Stimulated activated CD8-positive, alpha-beta memory T cell treated with anti-CD3 and anti-CD28 coated beads, Interleukin-4, amount 100 ng/mL, for 1 hour (primary cell): ENCODE measurements around the gene BANP.
"Not testable (repeated sequence)": the region's sequence is repeated elsewhere in the genome, so short reads cannot be mapped to it uniquely, and the experiment has no call there.

ENCODE experiments used
- DNase-seq, 2 donors: peaks; one replicate each; pipeline ENCODE4 v3.0.0-alpha.2; 2020; ENCODE audit warnings: low read depth in 2 of 2, low spot score in 1 of 2

The BANP gene

GRCh38 chr16:87926246-87927194, 24.7 kb upstream of the BANP start:
- DNase-seq: no peak

DNA sequence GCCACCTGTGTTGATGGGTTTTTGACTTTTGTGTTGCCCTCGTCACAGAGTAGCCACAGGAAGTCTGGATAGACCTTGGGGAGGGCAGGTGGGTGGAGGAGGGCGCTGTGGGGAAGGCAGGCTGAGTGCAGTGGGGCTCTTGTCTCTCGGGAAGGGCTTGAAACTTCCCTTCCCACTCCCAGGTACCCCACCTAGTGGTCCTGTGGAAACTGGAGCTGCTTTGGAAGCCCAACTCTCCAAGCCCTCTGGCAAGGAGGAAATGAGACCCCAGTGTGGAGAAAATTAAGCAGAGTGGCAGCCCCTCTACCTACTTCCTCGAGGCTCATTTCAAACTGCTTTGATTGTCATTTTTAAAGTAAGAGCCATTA, 24.1 kb upstream of the BANP start:
- no peak for DNase-seq

GRCh38 chr16:87929986-87930385, 21.2 kb upstream of the BANP start:
- no peak for DNase-seq

- no peak for DNase-seq
These were observed 20.8 kb upstream of the BANP start for GRCh38 chr16:87930456-87930855.

DNA sequence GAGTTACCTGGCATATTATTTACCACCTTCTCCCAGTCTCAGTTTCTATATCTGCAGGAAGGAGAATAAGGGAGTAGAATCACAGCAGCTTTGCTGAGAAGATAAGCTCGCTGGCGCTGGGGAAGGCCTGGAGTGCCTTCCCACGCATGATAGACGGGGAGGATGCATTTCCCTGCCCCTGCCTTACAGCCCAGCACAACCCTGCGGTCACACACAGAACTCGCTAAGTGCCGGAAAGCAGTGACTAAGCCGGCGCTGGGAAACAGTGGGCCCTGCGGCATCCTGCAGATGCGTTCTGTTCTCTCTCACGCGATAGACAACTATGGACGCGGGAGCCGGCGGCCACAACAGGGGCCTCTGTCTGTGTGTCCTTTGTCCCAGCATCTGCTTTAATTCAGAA, 19.7 kb upstream of the BANP start:
- no peak for DNase-seq

GRCh38 chr16:87932475-87933139, 18.6 kb upstream of the BANP start:
- not testable (repeated sequence) for DNase-seq

- DNase-seq: no peak
These were observed 18.1 kb upstream of the BANP start for GRCh38 chr16:87933140-87933495.

- not testable (repeated sequence) for DNase-seq
These were observed 16.3 kb upstream of the BANP start for GRCh38 chr16:87934752-87935425.

DNA sequence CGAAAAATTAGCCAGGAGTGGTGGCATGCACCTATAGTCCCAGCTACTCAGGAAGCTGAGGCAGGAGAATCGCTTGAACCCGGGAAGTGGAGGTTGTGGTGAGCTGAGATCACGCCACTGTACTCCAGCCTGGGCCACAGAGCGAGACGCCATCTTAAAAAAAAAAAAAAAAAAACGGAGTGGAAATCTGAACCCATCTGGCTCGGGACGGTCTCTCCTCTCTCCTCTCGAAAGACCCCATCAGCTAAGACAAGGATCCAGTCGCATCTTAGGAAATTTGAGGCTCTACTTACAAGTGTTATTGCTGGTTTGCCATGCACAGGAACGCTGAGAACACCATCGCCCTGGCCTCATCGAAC, 15.2 kb upstream of the BANP start:
- not testable (repeated sequence) for DNase-seq

GRCh38 chr16:87936375-87937230, 14.6 kb upstream of the BANP start, which contains the start of gene CA5A:
Gene CA5A, minus strand, starts transcription at chr16:87936529. Its CDS starts 79 bp downstream, at chr16:87936450.
- no peak for DNase-seq

GRCh38 chr16:87937231-87937542, 14.0 kb upstream of the BANP start:
- DNase-seq: not testable (repeated sequence)

DNA sequence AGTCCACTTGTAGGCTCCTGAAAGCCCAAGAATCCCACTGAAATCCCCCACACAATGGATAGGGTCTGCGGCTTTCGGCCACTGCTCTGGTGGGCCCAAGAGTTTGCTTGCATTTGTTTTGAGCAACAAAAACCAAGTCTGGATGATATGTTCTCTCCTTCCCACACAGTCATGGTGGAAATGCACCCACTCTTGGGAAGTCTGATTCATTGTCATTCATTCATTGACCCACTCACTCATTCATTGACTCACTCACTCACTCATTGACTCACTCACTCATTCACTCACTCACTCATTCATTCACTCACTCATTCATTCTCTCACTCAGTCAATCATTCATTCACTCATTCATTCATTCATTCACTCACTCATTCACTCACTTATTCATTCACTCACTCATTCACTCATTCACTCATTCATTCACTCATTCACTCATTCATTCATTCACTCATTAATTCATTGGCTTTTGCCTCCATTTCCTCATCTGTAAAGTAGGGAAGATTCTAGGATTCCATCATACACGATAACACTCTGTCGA, 12.8 kb upstream of the BANP start:
- DNase-seq: no peak

- no peak for DNase-seq
These were observed 11.4 kb upstream of the BANP start for GRCh38 chr16:87939562-87940423.

GRCh38 chr16:87942680-87943079, 8.6 kb upstream of the BANP start:
- DNase-seq: no peak

DNA sequence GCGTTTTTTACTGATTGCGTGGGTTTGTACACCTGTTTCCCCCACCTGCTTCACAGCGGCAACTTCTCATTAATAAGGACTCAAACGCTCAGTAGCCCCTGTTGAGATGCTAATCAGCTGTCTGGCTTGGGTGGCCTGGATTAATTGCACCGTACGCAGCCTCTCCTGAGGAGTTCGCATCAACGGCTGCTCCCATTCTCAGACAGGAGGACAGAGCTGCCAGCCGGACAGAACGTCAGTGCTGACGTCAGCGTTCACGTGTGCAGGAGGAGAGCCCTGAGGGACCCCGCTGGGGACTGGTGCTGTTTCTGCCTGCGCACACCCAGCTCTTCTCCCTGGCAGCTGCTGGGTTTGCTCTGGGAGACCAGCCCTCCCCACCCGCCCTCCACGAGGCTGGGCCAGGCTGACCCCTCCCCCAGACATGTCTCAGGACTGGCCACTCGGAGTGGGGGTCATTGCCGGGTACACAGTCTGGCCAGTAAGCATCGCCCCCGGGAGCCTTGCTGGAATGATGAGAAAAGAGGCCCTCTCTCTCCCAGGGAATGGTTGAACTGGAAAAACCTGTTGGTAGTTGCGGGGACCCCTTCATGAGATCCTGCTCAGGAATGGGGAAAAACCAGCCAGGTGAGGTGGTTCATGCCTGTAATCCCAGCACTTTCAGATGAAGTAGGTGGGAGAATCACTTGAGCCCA, 5.7 kb upstream of the BANP start:
- no peak for DNase-seq

DNA sequence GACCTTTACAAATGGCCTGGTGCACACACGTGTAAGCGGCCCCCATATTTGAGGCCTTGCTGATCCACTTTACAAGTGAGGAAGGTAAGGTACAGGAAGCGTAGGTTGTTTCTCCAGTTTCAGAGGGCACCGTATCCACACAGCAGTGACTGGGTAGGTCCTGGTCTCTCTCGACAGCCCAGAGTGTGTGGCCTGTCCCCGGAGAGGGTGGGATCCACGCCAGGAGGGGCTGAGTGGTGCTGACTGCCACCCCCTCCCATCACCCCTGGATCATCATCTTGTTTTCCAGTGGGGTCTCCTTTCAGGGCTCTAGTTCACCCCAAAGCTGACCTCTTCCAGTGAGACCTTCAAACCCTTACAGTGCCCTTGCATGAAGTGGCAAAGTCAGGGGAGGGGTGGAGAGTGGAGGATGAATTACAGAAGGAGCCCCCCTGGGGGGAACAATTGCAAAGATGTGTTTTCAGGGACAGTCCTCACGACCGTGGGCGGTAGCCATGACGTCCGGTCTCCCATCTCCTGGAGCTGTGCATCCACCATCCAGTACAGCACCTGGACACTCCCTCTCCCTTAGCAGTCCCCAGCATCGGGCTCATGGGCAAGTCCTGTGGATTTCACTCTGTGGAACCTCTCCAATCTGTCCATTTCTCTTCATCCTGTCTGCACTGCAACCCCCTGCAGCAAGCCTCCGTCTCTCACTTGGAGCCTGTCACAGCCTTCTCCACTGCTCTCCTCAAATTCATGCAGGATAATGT, 4.5 kb upstream of the BANP start:
- no peak for DNase-seq

- DNase-seq: no peak
These were observed 3.7 kb upstream of the BANP start for GRCh38 chr16:87947356-87948118.

DNA sequence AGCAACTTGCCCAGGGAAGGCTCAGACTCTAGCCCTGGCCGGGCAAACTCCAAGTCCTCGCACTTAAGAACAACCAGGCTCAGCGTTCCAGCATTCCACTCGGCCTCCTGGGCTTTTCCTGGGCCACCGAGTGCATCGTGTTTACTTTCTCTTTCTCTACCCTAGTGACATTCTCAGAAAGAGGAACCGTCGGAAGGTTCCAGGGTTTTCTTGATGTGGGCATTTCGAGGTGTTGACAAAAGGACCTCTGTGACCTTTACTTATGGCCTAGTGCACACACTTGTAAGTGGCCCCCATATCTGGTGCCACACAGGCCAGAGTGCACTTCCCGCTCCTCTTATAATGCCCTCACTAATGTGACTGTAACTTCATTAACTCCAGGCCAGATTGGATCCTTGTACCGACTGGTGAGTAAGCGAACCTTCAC, 3.1 kb upstream of the BANP start:
- DNase-seq: no peak
